HepG2 (cell line): ENCODE measurements around the gene PPA2. TPM values are rescaled to one million over a fixed set of nuclear protein-coding genes. Genes with fewer than 3 reads are reported as not detected.

ENCODE experiments used
- CTCF ChIP-seq: sonication (generic); formaldehyde crosslinking; IDR thresholded peaks from 2 replicates; pipeline ENCODE4 v1.5.0; 2020; ENCODE audit warnings: mild to moderate bottlenecking, missing genetic modification reagents, moderate library complexity
- NBN ChIP-seq: fragments of 450-650 bp; conservative IDR thresholded peaks from 2 replicates; pipeline ENCODE4 v1.6.1; 2017
- NR2F2 ChIP-seq: IDR thresholded peaks from 2 replicates; pipeline ENCODE4 v1.6.1; 2012; ENCODE audit warnings: low read depth, inconsistent platforms, borderline replicate concordance
- PHF21A ChIP-seq: sonication (generic); formaldehyde crosslinking; IDR thresholded peaks from 2 replicates; pipeline ENCODE4 v1.5.0; 2020; ENCODE audit warnings: mild to moderate bottlenecking, missing genetic modification reagents
- RNF2 ChIP-seq: fragments of 450-650 bp; conservative IDR thresholded peaks from 2 replicates; pipeline ENCODE4 v1.6.1; 2016; ENCODE audit warnings: low read depth
- ZNF207 ChIP-seq: fragments of 450-650 bp; IDR thresholded peaks from 2 replicates; pipeline ENCODE4 v1.6.1; 2016; ENCODE audit warnings: antibody characterized with exemption, borderline replicate concordance
- polyA plus RNA-seq, 8 experiments: library from polyadenylated mRNA; depleted of rRNA in 3 of 8; stranded (reverse) in 7 of 8; unstranded in 1 of 8; fragments of >200 nt; fragmentation: Illumina TruSeq in 4 of 8; extraction: Trizol in 4 of 8; gene quantifications; 2 replicates each; pipeline versions ENCODE4 v1.2.1 to v1.2.3, GENCODE V29; 2011 to 2016; ENCODE audit warnings: low read depth in 4 of 8, missing spikeins in 1 of 8, mixed read lengths in 1 of 8; ENCODE audit not compliant: insufficient read depth in 1 of 8
- total RNA-seq, 5 experiments: library from RNA; depleted of rRNA; stranded (reverse); fragments of >200 nt; fragmentation: Illumina TruSeq; extraction: Trizol; gene quantifications; 2 replicates each; pipeline ENCODE4 v1.2.3, GENCODE V29; 2016; ENCODE audit warnings: low read depth in 1 of 5
- TF ChIP-seq, protein P1 (sequence below), 2 experiments: sonication (generic) in 1 of 2; formaldehyde crosslinking in 1 of 2; IDR thresholded peaks; 2 replicates each; pipeline versions ENCODE4 v1.6.1 to v1.9.0; 2014 to 2022; ENCODE audit warnings: antibody characterized with exemption in 1 of 2, borderline replicate concordance in 1 of 2, inconsistent platforms in 1 of 2, low read depth in 1 of 2, missing genetic modification reagents in 1 of 2
- TF ChIP-seq, protein P2 (sequence below): sonication (generic); formaldehyde crosslinking; IDR thresholded peaks from 2 replicates; pipeline ENCODE4 v1.4.0; 2020; ENCODE audit warnings: missing genetic modification reagents, borderline replicate concordance
- TF ChIP-seq, protein P3 (sequence below): sonication (generic); formaldehyde crosslinking; IDR thresholded peaks from 2 replicates; pipeline ENCODE4 v1.9.0; 2021; ENCODE audit warnings: missing genetic modification reagents, borderline replicate concordance
- TF ChIP-seq, protein P4 (sequence below): sonication (generic); formaldehyde crosslinking; IDR thresholded peaks from 2 replicates; pipeline ENCODE4 v1.4.0; 2020; ENCODE audit warnings: missing genetic modification reagents

PPA2 gene
- total and polyA plus RNA-seq, 2 of the 13 experiments (the other 11 are each of a cell fraction or from before 2014, with no cell fraction given) = 44.2 to 70.6 TPM

DNA sequence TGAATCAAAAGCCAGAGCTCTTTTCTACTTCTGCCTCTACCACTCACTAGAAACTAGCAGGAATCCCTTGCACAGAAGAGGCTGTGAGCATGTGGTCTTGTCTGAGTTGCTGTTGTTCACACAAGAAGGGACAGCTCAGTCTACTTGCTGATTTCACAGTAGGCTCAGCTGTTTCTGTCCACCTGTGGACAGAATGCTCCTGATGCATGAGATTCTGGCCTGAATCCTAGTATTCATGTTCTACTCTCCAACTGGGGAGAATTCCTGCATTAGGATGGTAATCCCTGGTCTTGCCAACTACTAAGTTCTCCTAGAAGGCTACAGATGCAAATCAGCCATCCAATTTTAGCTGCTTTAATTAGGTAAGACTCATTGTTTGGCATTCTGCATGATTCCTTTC, 112.8 kb downstream of the PPA2 start (continued):
- TF ChIP-seq, protein P1, sequence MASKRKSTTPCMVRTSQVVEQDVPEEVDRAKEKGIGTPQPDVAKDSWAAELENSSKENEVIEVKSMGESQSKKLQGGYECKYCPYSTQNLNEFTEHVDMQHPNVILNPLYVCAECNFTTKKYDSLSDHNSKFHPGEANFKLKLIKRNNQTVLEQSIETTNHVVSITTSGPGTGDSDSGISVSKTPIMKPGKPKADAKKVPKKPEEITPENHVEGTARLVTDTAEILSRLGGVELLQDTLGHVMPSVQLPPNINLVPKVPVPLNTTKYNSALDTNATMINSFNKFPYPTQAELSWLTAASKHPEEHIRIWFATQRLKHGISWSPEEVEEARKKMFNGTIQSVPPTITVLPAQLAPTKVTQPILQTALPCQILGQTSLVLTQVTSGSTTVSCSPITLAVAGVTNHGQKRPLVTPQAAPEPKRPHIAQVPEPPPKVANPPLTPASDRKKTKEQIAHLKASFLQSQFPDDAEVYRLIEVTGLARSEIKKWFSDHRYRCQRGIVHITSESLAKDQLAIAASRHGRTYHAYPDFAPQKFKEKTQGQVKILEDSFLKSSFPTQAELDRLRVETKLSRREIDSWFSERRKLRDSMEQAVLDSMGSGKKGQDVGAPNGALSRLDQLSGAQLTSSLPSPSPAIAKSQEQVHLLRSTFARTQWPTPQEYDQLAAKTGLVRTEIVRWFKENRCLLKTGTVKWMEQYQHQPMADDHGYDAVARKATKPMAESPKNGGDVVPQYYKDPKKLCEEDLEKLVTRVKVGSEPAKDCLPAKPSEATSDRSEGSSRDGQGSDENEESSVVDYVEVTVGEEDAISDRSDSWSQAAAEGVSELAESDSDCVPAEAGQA (IDR thresholded peaks at IDR 0.05; ENCODE audit: low read depth) = no peak
- TF ChIP-seq, protein P1 (CRISPR knock-in tag; IDR thresholded peaks at IDR 0.05; ENCODE audit: borderline replicate concordance) = no peak
- TF ChIP-seq RNF2 = no peak
- no peak for TF ChIP-seq PHF21A (CRISPR knock-in tag)
- no peak for TF ChIP-seq NR2F2
- no peak for TF ChIP-seq ZNF207
- TF ChIP-seq CTCF (CRISPR knock-in tag) = no peak
- TF ChIP-seq, protein P2, sequence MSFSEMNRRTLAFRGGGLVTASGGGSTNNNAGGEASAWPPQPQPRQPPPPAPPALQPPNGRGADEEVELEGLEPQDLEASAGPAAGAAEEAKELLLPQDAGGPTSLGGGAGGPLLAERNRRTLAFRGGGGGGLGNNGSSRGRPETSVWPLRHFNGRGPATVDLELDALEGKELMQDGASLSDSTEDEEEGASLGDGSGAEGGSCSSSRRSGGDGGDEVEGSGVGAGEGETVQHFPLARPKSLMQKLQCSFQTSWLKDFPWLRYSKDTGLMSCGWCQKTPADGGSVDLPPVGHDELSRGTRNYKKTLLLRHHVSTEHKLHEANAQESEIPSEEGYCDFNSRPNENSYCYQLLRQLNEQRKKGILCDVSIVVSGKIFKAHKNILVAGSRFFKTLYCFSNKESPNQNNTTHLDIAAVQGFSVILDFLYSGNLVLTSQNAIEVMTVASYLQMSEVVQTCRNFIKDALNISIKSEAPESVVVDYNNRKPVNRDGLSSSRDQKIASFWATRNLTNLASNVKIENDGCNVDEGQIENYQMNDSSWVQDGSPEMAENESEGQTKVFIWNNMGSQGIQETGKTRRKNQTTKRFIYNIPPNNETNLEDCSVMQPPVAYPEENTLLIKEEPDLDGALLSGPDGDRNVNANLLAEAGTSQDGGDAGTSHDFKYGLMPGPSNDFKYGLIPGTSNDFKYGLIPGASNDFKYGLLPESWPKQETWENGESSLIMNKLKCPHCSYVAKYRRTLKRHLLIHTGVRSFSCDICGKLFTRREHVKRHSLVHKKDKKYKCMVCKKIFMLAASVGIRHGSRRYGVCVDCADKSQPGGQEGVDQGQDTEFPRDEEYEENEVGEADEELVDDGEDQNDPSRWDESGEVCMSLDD (CRISPR knock-in tag) = no peak
- TF ChIP-seq NBN = no peak
- TF ChIP-seq, protein P3, sequence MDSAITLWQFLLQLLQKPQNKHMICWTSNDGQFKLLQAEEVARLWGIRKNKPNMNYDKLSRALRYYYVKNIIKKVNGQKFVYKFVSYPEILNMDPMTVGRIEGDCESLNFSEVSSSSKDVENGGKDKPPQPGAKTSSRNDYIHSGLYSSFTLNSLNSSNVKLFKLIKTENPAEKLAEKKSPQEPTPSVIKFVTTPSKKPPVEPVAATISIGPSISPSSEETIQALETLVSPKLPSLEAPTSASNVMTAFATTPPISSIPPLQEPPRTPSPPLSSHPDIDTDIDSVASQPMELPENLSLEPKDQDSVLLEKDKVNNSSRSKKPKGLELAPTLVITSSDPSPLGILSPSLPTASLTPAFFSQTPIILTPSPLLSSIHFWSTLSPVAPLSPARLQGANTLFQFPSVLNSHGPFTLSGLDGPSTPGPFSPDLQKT (CRISPR knock-in tag) = no peak
- TF ChIP-seq, protein P4, sequence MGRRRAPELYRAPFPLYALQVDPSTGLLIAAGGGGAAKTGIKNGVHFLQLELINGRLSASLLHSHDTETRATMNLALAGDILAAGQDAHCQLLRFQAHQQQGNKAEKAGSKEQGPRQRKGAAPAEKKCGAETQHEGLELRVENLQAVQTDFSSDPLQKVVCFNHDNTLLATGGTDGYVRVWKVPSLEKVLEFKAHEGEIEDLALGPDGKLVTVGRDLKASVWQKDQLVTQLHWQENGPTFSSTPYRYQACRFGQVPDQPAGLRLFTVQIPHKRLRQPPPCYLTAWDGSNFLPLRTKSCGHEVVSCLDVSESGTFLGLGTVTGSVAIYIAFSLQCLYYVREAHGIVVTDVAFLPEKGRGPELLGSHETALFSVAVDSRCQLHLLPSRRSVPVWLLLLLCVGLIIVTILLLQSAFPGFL = no peak
